ACC112 (cell line): ENCODE results near the gene UBA3.

Source experiments
- H2AFZ ChIP-seq: fragments of 200-600 bp; sonication (generic); one replicate; pipeline ENCODE4 v1.6.0; 2017; ENCODE audit warnings: antibody characterized with exemption, low read length; ENCODE audit not compliant: unreplicated experiment
- H3K27ac ChIP-seq: fragments of 200-600 bp; sonication (generic); 2 replicates; pipeline ENCODE4 v1.5.1; 2014; ENCODE audit warnings: low read depth, mild to moderate bottlenecking, antibody characterized with exemption, low read length, moderate library complexity
- H3K27me3 ChIP-seq: fragments of 200-600 bp; sonication (generic); 2 replicates; pipeline ENCODE4 v1.6.1; 2014; ENCODE audit warnings: mild to moderate bottlenecking, antibody characterized with exemption, low read length, moderate library complexity, mixed read lengths; ENCODE audit not compliant: insufficient read depth
- H3K36me3 ChIP-seq: fragments of 200-600 bp; sonication (generic); 2 replicates; pipeline ENCODE4 v1.6.1; 2016; ENCODE audit warnings: mild to moderate bottlenecking, antibody characterized with exemption, low read length, moderate library complexity, mixed read lengths; ENCODE audit not compliant: insufficient read depth
- H3K4me1 ChIP-seq: fragments of 200-600 bp; sonication (generic); one replicate; pipeline ENCODE4 v1.6.1; 2016; ENCODE audit warnings: low read length, mixed read lengths; ENCODE audit not compliant: insufficient read depth, unreplicated experiment, control insufficient read depth
- H3K4me3 ChIP-seq: fragments of 200-600 bp; sonication (generic); 2 replicates; pipeline ENCODE4 v1.5.1; 2014; ENCODE audit warnings: mild to moderate bottlenecking, low read depth, low read length
- H3K79me2 ChIP-seq: fragments of 200-600 bp; sonication (generic); one replicate; pipeline ENCODE4 v1.6.0; 2016; ENCODE audit warnings: low read length; ENCODE audit not compliant: control insufficient read depth, unreplicated experiment, insufficient read depth

Gene UBA3

GRCh38 chr3:69012100-69012799, 67.9 kb downstream of the UBA3 start:
- Histone ChIP-seq H3K4me1 (peaks cover 42% of the 10 kb centered on the region), H3K27me3 (no peaks in the 10 kb centered on the region), H3K4me3 (peak overlapping the region; percentile 92), H3K27ac (peak overlapping the region; percentile 91), H3K36me3 (peaks cover 22% of the 10 kb centered on the region; the same call in 1 of the 2 replicates), H3K79me2 (peaks cover 28% of the 10 kb centered on the region), H2AFZ (peak overlapping the region; percentile 63)

DNA sequence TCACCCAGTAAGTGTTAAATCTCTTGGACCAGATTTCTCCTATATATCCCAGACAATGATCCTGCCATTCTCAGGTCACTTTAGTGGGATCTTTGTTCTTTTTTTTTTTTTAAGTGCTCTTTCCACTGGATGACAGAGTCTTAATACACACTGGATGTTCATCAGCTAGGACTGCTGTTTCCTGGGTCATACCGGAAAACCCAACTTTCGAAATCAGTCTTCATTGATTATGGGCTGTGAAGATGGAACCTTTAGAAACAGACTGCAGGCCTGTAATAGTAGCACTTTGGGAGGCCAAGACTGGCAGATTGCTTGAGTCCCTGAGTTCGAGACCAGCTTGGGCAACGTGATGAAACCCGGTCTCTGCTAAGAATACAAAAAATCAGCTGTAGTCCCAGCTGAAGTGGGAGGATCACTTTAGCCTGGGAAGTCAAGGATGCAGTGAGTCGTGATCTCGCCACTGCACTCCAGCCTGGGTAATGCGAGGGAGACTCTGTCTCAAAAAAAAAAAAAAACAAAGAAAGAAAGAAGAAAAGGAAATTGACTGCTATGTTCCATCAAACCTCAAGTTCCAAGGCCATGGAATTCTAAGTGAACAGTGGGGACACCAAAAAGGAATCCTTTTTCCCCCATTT, 69.0 kb downstream of the UBA3 start:
- H3K36me3 ChIP-seq, result peaks cover 22% of the 10 kb centered on the region
- H3K4me1 ChIP-seq, result peaks cover 42% of the 10 kb centered on the region
- H3K79me2 ChIP-seq, result peaks cover 21% of the 10 kb centered on the region
- H2AFZ ChIP-seq, result no peak overlapping the region
- peak overlapping the region; percentile 91 for H3K27ac ChIP-seq
- H3K4me3 ChIP-seq, result peak overlapping the region; percentile 92
- no peaks in the 10 kb centered on the region for H3K27me3 ChIP-seq

- Histone ChIP-seq H3K4me3 (no peak overlapping the region), H3K27ac (peak overlapping the region; percentile 91), H3K4me1 (peaks cover 33% of the 10 kb centered on the region), H3K36me3 (peaks cover 27% of the 10 kb centered on the region), H3K79me2 (peaks cover 14% of the 10 kb centered on the region), H2AFZ (no peak overlapping the region), H3K27me3 (no peaks in the 10 kb centered on the region)
Measured at GRCh38 chr3:69009559-69010410, 70.4 kb downstream of the UBA3 start.

DNA sequence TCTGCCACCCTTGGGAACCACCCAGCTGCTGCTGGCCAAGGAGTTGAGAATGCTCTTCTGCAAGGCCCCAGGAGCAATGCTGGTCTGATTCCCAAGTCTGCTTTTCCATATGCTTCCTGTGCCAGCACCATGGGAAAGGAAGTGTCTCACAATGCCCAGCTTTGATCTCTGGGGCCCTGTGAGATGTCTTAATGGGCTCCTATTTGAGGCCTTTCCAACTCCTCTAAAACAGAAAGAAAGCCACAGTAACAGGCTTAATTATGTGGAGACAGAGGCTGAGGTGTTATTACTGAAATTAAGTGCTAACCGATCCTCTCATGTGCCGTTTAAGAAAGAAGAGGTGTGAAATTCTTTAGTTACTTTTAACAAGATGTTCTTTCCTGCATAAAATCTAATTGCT, 71.2 kb downstream of the UBA3 start:
- Histone ChIP-seq H3K4me3 (no peak overlapping the region), H3K27me3 (no peaks in the 10 kb centered on the region), H3K79me2 (peaks cover 7% of the 10 kb centered on the region), H2AFZ (no peak overlapping the region), H3K4me1 (peaks cover 28% of the 10 kb centered on the region), H3K27ac (peak overlapping the region; percentile 62), H3K36me3 (peaks cover 30% of the 10 kb centered on the region)

GRCh38 chr3:69005791-69006482, 74.2 kb downstream of the UBA3 start:
- Histone ChIP-seq H3K36me3 (peaks cover 45% of the 10 kb centered on the region), H3K27me3 (no peaks in the 10 kb centered on the region), H3K4me1 (peaks cover 15% of the 10 kb centered on the region), H3K27ac (no peak overlapping the region), H3K79me2 (no peaks in the 10 kb centered on the region), H3K4me3 (no peak overlapping the region), H2AFZ (no peak overlapping the region)

- Histone ChIP-seq H3K36me3 (peaks cover 45% of the 10 kb centered on the region), H3K79me2 (no peaks in the 10 kb centered on the region)
Measured at GRCh38 chr3:69005071-69005790, 74.9 kb downstream of the UBA3 start.

More at GRCh38 chr3:69005071-69005790, 74.9 kb downstream of the UBA3 start:
- H3K4me3 ChIP-seq, result no peak overlapping the region
- no peaks in the 10 kb centered on the region for H3K27me3 ChIP-seq
- peaks cover 15% of the 10 kb centered on the region for H3K4me1 ChIP-seq
- H2AFZ ChIP-seq, result no peak overlapping the region
- no peak overlapping the region for H3K27ac ChIP-seq
